ENCODE measurements around the gene BCKDK.

Gene BCKDK

GRCh38 chr16:31092330-31092729 is 15.9 kb upstream of the BCKDK start (continued):
- TF ChIP-seq POU6F1 (CRISPR knock-in tag; IDR thresholded peaks at IDR 0.05; ENCODE audit: borderline replicate concordance, low read depth), result no peak
- no peak for TF ChIP-seq ESRRG (CRISPR knock-in tag; IDR thresholded peaks at IDR 0.05)

GRCh38 chr16:31093132-31093703 is 15.0 kb upstream of the BCKDK start:
- TF ChIP-seq ZNF70 (CRISPR knock-in tag; IDR thresholded peaks at IDR 0.05) (no peak), ZNF565 (CRISPR knock-in tag; conservative IDR thresholded peaks at IDR 0.05; ENCODE audit: low read depth) (no peak), ISL1 (CRISPR knock-in tag; IDR thresholded peaks at IDR 0.05) (no peak), ESRRG (CRISPR knock-in tag; IDR thresholded peaks at IDR 0.05) (no peak), POU6F1 (CRISPR knock-in tag; IDR thresholded peaks at IDR 0.05; ENCODE audit: borderline replicate concordance, low read depth) (no peak)
- peak; percentile 41 for ATAC-seq

- TF ChIP-seq TCF4 (CRISPR knock-in tag; IDR thresholded peaks at IDR 0.05; ENCODE audit: borderline replicate concordance), result no peak
- no peak for TF ChIP-seq TSHZ2 (CRISPR knock-in tag; IDR thresholded peaks at IDR 0.05)
- TF ChIP-seq ESRRG (CRISPR knock-in tag; IDR thresholded peaks at IDR 0.05), result no peak
- no peak for TF ChIP-seq SNAI2 (CRISPR knock-in tag; IDR thresholded peaks at IDR 0.05)
- no peak for TF ChIP-seq ZNF8 (CRISPR knock-in tag; IDR thresholded peaks at IDR 0.05)
- no peak for TF ChIP-seq ZNF565 (CRISPR knock-in tag; conservative IDR thresholded peaks at IDR 0.05; ENCODE audit: low read depth)
- no peak for TF ChIP-seq POU6F1 (CRISPR knock-in tag; IDR thresholded peaks at IDR 0.05; ENCODE audit: borderline replicate concordance, low read depth)
- TF ChIP-seq BACH2 (CRISPR knock-in tag; IDR thresholded peaks at IDR 0.05; ENCODE audit: borderline replicate concordance), result no peak
- TF ChIP-seq TOX (CRISPR knock-in tag; IDR thresholded peaks at IDR 0.05; ENCODE audit: borderline replicate concordance), result no peak
- no peak for TF ChIP-seq ZNF70 (CRISPR knock-in tag; IDR thresholded peaks at IDR 0.05)
- no peak for TF ChIP-seq ARNTL (CRISPR knock-in tag; IDR thresholded peaks at IDR 0.05; ENCODE audit: borderline replicate concordance, low read depth)
- no peak for TF ChIP-seq RARB (CRISPR knock-in tag; IDR thresholded peaks at IDR 0.05)
- TF ChIP-seq OSR1 (CRISPR knock-in tag; IDR thresholded peaks at IDR 0.05), result no peak
- TF ChIP-seq CSRNP3 (CRISPR knock-in tag; IDR thresholded peaks at IDR 0.05), result no peak
- ATAC-seq, result peak; percentile 46
These were observed 14.1 kb upstream of the BCKDK start for GRCh38 chr16:31094088-31094423.

GRCh38 chr16:31094424-31095120 is 13.6 kb upstream of the BCKDK start, which contains the start of gene VKORC1:
VKORC1 (minus strand) TSS chr16:31094797; CDS start chr16:31094729, 68 bp downstream.
- peak; percentile 97 for ATAC-seq
- 0 out of 2 replicates have a peak, but pooled peaks have one; percentile 17 for TF ChIP-seq TSHZ2 (CRISPR knock-in tag; IDR thresholded peaks at IDR 0.05)
- no peak for TF ChIP-seq ISL1 (CRISPR knock-in tag; IDR thresholded peaks at IDR 0.05)
